ENCODE results near the gene PIN4. TPM values are rescaled to one million over a fixed set of nuclear protein-coding genes. Genes with fewer than 3 reads are reported as not detected.

Gene PIN4
- 10 to 100 TPM in 2 of 5 experiments, 1 to 10 TPM in 3; 2.0 to 13.6 (median 9.5) TPM for total RNA-seq
- polyA plus RNA-seq = 10 to 100 TPM; 16.6 to 30.9 TPM
- total RNA-seq = 6.3 reads per million, percentile 28 among the genes with 10 or more reads in this experiment

GRCh38 chrX:72181178-72182125 is at the start of gene PIN4:
PIN4 (plus strand) TSS chrX:72181757; CDS start chrX:72181786, 29 bp downstream.
- H3K9me3 ChIP-seq (ENCODE audit: control insufficient read depth in 2 of 3, low read length in 3 of 3) = no peaks in the 10 kb centered on the region
- ChIA-PET POLR2A (interaction anchor here (1.0 to 2.4 kb wide), 8 partner anchors 9 to 125 kb away, joined by 3 to 12 read pairs (median 3); partner anchors contain the start of gene RPS4X), CTCF (interaction anchor here (0.6 to 1.6 kb wide), 3 partner anchors 12 to 96 kb away, joined by 3 to 4 read pairs (median 4); partner anchors contain the start of gene RPS4X)
- no peaks in the 10 kb centered on the region for H3K36me3 ChIP-seq (ENCODE audit: control insufficient read depth in 2 of 3, insufficient read depth in 3 of 3, low read length in 3 of 3)
- peak within 1 kb of the TSS; percentile 65 for H3K4me3 ChIP-seq (ENCODE audit: low read length)
- H3K27ac Mint-ChIP-seq = peak within 1 kb of the TSS in 1 of 9 donors; percentile 4
- peak within 1 kb of the TSS; percentile 74 for H3K27ac ChIP-seq (ENCODE audit: low read depth, low read length)
- ATAC-seq (peak; percentile 94), DNase-seq (peak; percentile 55 to 83 (median 77))
- H3K9me3 Mint-ChIP-seq = no peaks in the 10 kb centered on the region
- no peaks in the 10 kb centered on the region for H3K27me3 ChIP-seq (ENCODE audit: control insufficient read depth in 2 of 2, insufficient read depth in 2 of 2, low read length in 2 of 2)
- intact Hi-C loops (cut with micrococcal nuclease) = loop anchor here (1.0 to 10.0 kb wide), 10 partner anchors 12 to 392 kb away; partner anchors contain the start of genes ERCC6L (in 2 of the 2), RPS4X (in 2 of the 2) and RTL5 (in 1 of the 2)
- peaks cover 0 to 8% (median 4%) of the 10 kb centered on the region in 5 donors for H3K36me3 Mint-ChIP-seq
- H3K4me3 Mint-ChIP-seq = no peak within 1 kb of the TSS
- H3K4me1 Mint-ChIP-seq = peaks cover 4 to 24% (median 16%) of the 10 kb centered on the region in 7 donors
- H3K27me3 Mint-ChIP-seq = no peaks in the 10 kb centered on the region
- peaks cover 8 to 19% of the 10 kb centered on the region in 2 donors for H3K4me1 ChIP-seq (ENCODE audit: control insufficient read depth in 2 of 2, insufficient read depth in 2 of 2, low read length in 2 of 2)

DNA sequence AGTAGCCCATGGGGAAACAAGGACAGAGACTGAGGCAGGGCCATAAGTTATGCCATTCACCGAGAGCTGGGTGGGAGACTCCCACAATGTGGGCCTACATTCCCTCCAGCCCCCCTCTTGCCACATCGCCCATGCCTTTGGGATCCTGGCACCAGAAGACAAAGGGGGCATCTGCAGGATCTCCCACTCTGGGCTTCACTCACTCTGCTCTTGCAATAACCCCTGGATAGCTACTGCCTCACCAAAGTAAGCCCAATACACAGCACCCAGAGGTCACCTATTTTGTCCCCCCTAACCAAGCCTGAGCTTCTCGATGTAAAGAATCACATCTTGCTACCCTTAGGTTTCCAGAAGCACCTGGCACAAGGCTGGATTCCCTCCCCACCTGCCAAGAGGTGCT is 49.1 kb upstream of the PIN4 start:
- Mint-ChIP-seq H3K36me3 (no peaks in the 10 kb centered on the region), H3K27me3 (peaks cover 0 to 74% (median 9%) of the 10 kb centered on the region in 5 donors), H3K4me1 (peaks cover 0 to 5% (median 3%) of the 10 kb centered on the region in 7 donors), H3K27ac (no peak overlapping the region), H3K9me3 (no peaks in the 10 kb centered on the region), H3K4me3 (peak overlapping the region in 9 of 10 donors; percentile 16 to 80 (median 61))
- Histone ChIP-seq H3K36me3 (ENCODE audit: control insufficient read depth in 2 of 3, insufficient read depth in 3 of 3, low read length in 3 of 3) (no peaks in the 10 kb centered on the region), H3K27ac (ENCODE audit: low read depth, low read length) (no peak overlapping the region), H3K9me3 (ENCODE audit: control insufficient read depth in 2 of 3, low read length in 3 of 3) (no peaks in the 10 kb centered on the region), H3K4me1 (ENCODE audit: control insufficient read depth in 2 of 2, insufficient read depth in 2 of 2, low read length in 2 of 2) (peaks cover 0 to 3% of the 10 kb centered on the region in 2 donors), H3K4me3 (ENCODE audit: low read length) (no peak overlapping the region), H3K27me3 (ENCODE audit: control insufficient read depth in 2 of 2, insufficient read depth in 2 of 2, low read length in 2 of 2) (no peaks in the 10 kb centered on the region)
- intact Hi-C loops (cut with micrococcal nuclease) = loop anchor here in 1 of 2 donors (5.0 kb wide), 1 partner anchor 50 kb away; the partner anchor contains the start of gene PIN4
- ATAC-seq (no peak), DNase-seq (no peak)
- CTCF ChIA-PET = interaction anchor here (0.9 kb wide), 1 partner anchor 113 kb away, joined by 3 read pairs; no protein-coding TSS in a partner anchor
- POLR2A ChIA-PET = interaction anchor here (0.5 kb wide), 1 partner anchor 101 kb away, joined by 5 read pairs; no protein-coding TSS in a partner anchor

GRCh38 chrX:72133851-72134546 is 47.6 kb upstream of the PIN4 start:
- H3K27me3 ChIP-seq (ENCODE audit: control insufficient read depth in 2 of 2, insufficient read depth in 2 of 2, low read length in 2 of 2) = no peaks in the 10 kb centered on the region
- POLR2A ChIA-PET = no interaction called here
- intact Hi-C loops (cut with micrococcal nuclease) = loop anchor here in 1 of 2 donors (5.0 kb wide), 1 partner anchor 48 kb away; the partner anchor contains the start of gene PIN4
- no peak for ATAC-seq
- DNase-seq = no peak
- H3K27me3 Mint-ChIP-seq = peaks cover 0 to 61% (median 9%) of the 10 kb centered on the region in 5 donors
- no peaks in the 10 kb centered on the region for H3K36me3 Mint-ChIP-seq
- H3K4me3 ChIP-seq (ENCODE audit: low read length) = no peak overlapping the region
- H3K4me1 Mint-ChIP-seq = peaks cover 0 to 5% (median 3%) of the 10 kb centered on the region in 7 donors
- H3K4me1 ChIP-seq (ENCODE audit: control insufficient read depth in 2 of 2, insufficient read depth in 2 of 2, low read length in 2 of 2) = peaks cover 0 to 3% of the 10 kb centered on the region in 2 donors
- H3K27ac ChIP-seq (ENCODE audit: low read depth, low read length) = no peak overlapping the region
- H3K36me3 ChIP-seq (ENCODE audit: control insufficient read depth in 2 of 3, insufficient read depth in 3 of 3, low read length in 3 of 3) = no peaks in the 10 kb centered on the region
- CTCF ChIA-PET = no interaction called here
- no peaks in the 10 kb centered on the region for H3K9me3 ChIP-seq (ENCODE audit: control insufficient read depth in 2 of 3, low read length in 3 of 3)
- no peak overlapping the region for H3K4me3 Mint-ChIP-seq
- H3K27ac Mint-ChIP-seq = no peak overlapping the region
- no peaks in the 10 kb centered on the region for H3K9me3 Mint-ChIP-seq

DNA sequence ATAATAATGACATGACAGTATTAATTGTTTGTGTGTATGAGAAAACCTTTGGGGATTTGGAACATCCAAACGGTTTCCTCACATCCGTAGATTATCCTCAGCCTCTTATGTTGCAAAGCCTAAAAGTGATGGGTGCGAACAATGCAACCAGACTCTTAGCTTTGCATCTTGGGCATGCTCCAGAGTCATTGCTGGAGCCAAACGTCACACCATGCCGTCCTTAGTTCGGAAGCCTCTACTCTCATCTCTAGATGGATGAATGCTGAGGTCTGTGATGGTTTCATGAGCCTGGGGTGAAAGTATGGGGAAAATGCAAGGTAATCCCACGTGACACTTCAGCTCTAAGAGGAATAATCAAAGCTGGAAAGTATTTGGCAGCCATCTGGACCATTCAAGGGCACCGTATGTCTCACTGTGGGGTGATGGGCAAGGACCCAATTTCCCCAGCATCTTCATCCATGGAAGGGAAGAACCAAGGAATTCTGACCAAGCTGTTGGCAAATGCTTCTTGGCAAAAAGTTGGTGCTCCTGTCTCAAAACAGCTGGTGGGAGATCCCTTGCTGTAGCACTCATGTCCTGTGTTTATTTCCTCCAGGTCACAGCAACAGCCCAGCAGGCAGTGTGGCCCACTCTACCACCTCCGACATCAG is 43.6 kb upstream of the PIN4 start:
- Histone ChIP-seq H3K4me1 (ENCODE audit: control insufficient read depth in 2 of 2, insufficient read depth in 2 of 2, low read length in 2 of 2) (no peaks in the 10 kb centered on the region), H3K27me3 (ENCODE audit: control insufficient read depth in 2 of 2, insufficient read depth in 2 of 2, low read length in 2 of 2) (no peaks in the 10 kb centered on the region), H3K36me3 (ENCODE audit: control insufficient read depth in 2 of 3, insufficient read depth in 3 of 3, low read length in 3 of 3) (no peaks in the 10 kb centered on the region), H3K9me3 (ENCODE audit: control insufficient read depth in 2 of 3, low read length in 3 of 3) (no peaks in the 10 kb centered on the region), H3K4me3 (ENCODE audit: low read length) (no peak overlapping the region), H3K27ac (ENCODE audit: low read depth, low read length) (no peak overlapping the region)
- no peak for DNase-seq
- intact Hi-C loops (cut with micrococcal nuclease) = no loop called here
- Mint-ChIP-seq H3K27ac (no peak overlapping the region), H3K9me3 (no peaks in the 10 kb centered on the region), H3K36me3 (peaks cover 0 to 1% (median 0%) of the 10 kb centered on the region in 5 donors), H3K27me3 (peaks cover 0 to 46% (median 4%) of the 10 kb centered on the region in 5 donors), H3K4me3 (no peak overlapping the region), H3K4me1 (peaks cover 4 to 12% (median 8%) of the 10 kb centered on the region in 7 donors)
- ChIA-PET CTCF (no interaction called here), POLR2A (no interaction called here)
- no peak for ATAC-seq

DNA sequence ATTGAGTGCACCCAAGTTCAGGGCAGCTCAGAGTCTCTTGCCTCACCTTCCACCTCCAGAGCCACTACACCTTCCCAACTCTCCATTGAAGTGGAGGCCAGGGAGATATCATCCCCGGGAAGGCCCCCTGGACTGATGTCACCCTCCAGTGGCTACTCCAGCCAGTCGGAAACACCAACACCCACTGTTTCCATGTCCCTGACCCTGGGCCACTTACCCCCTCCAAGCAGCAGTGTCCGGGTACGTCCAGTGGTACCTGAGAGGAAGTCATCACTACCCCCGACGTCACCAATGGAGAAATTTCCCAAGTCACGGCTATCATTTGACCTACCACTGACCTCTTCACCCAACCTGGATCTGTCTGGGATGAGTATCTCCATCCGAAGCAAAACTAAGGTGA is 42.0 kb upstream of the PIN4 start:
- no peaks in the 10 kb centered on the region for H3K9me3 Mint-ChIP-seq
- no peak overlapping the region for H3K27ac ChIP-seq (ENCODE audit: low read depth, low read length)
- no peak overlapping the region for H3K27ac Mint-ChIP-seq
- no peak overlapping the region for H3K4me3 Mint-ChIP-seq
- DNase-seq (no peak), ATAC-seq (no peak)
- no peak overlapping the region for H3K4me3 ChIP-seq (ENCODE audit: low read length)
- H3K4me1 Mint-ChIP-seq = peaks cover 9 to 25% (median 15%) of the 10 kb centered on the region in 7 donors
- H3K27me3 Mint-ChIP-seq = peaks cover 0 to 35% (median 0%) of the 10 kb centered on the region in 5 donors
- no peaks in the 10 kb centered on the region for H3K27me3 ChIP-seq (ENCODE audit: control insufficient read depth in 2 of 2, insufficient read depth in 2 of 2, low read length in 2 of 2)
- no peaks in the 10 kb centered on the region for H3K4me1 ChIP-seq (ENCODE audit: control insufficient read depth in 2 of 2, insufficient read depth in 2 of 2, low read length in 2 of 2)
- ChIA-PET POLR2A (no interaction called here), CTCF (no interaction called here)
- no peaks in the 10 kb centered on the region for H3K36me3 ChIP-seq (ENCODE audit: control insufficient read depth in 2 of 3, insufficient read depth in 3 of 3, low read length in 3 of 3)
- no peaks in the 10 kb centered on the region for H3K9me3 ChIP-seq (ENCODE audit: control insufficient read depth in 2 of 3, low read length in 3 of 3)
- H3K36me3 Mint-ChIP-seq = peaks cover 0 to 1% (median 0%) of the 10 kb centered on the region in 5 donors
- intact Hi-C loops (cut with micrococcal nuclease) = no loop called here

Measured in naive thymus-derived CD4-positive, alpha-beta T cell (primary cell).